Hematopoietic multipotent progenitor cell treated with erythropoietin and hydrocortisone succinate and interleukin-3 and kit ligand, for 8 days (in vitro differentiated cells): ENCODE results near the gene GRPEL1.
A peak's percentile ranks its signal among the peaks of the same experiment; 100 is the strongest.

ENCODE experiments used
- DNase-seq: peaks from one replicate; pipeline ENCODE4 v3.0.0-alpha.2; 2015

GRPEL1 gene

DNA sequence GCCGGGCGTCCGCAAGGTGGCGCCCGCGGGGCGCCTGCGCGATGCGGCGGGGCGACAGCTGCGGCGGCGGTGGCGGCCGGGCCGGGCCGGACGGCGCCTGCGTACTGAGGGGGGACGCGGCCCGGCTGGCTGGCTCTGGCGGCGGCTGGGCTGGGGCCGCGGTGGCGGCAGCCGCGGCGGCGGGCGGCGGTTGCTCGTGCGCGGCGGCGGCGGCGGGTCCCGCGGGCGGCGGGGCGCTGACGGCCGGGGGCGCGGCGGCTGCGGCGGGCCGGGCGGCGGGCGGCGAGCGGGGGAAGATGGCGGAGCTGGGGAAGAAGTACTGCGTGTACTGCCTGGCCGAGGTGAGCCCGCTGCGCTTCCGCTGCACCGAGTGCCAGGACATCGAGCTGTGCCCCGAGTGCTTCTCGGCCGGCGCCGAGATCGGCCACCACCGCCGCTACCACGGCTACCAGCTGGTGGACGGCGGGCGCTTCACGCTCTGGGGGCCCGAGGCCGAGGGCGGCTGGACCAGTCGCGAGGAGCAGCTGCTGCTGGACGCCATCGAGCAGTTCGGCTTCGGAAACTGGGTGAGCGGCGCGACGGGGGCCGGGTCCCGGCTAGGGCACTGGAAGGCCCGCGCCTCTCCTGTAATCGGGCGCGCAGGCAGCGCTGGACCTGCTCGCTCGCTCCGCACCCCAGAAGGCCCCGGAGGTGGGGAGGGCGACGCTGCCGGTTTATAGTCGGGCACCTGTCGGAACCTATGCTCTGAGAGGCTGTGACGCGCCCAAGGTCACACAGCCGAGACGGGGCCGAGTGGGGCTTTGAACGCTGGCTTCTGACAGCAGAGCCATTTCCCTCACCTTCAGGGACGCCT lies 24.4 kb downstream of the GRPEL1 start, which contains the start of gene TADA2B:
TADA2B (plus strand) TSS at position 89 of the 853 bp plus-strand sequence; CDS start at position 297, 208 bp downstream.
- DNase-seq, result peak; percentile 36

DNA sequence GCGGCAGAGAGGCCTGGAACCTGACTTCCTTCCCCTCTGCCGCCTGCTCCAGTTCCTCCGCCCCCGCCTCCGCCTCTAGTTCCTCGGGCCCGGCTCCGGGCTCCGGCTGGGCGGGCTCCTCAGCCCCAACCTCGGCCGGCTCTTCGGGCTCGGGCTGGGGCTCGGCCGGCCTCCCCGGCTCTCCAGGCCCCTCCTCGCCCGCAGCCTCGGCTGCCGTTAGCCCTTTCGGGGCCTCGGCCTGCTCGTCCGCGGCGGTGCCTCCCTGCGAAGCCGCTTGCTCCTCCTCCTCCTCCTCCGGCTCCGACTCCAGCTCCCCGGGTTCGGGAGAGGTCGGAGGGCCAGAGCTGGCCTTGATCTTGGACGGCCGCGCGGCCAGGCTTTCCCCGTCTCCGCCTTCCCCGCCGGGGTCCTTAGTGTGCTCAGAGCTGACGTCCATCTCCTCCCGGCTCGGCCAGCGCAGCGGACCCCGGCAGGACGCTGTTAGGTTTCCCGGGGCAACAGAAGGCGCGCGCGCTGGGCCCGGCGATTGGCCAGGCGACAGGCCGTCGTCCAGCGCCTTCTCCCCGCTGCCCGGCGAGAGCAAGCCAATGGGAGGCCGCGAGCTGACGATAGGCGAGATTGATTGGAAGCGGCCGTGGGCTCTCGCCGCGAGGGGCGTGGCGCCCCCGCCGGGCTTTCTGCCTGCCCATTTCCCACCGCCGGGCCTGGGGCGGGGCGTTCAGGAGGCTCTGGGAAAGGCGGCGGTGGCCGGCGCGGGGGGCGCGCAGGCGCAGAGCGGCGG lies 25.2 kb downstream of the GRPEL1 start:
- peak; percentile 96 for DNase-seq

DNA sequence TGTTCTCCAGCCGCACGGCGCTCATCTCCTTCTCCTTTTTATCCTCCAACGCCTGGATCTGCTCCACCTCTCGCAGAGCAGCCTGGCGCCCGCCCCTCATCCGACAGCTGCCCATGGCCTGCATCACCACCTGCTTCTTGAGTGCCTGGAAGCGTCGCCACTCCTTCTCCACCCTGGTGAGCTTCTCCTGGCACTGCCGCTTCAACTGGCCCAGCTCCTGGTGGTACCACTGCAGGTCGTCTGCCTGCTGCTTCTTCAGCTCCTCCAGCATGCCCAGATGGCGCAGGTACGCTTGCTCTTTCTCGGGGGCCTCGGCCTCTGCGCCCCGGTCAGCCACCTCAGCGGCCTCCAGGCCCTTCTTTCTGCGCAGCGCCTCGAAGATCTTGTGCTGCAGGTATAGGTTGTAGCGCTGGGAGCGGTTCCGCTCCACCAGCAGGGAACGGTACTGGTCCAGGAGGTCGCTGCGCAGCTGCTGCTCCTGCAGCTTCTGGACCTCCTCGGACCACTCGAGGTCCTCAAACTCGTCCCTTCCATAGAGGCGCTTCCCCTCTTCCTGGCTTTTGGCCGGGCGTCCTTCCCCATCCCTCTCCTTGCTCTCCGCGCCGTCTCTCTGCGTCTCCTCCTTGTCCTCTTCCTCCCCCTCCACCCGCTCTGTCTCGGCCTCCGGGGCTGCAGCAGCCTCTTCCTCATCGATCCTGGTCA lies 25.9 kb downstream of the GRPEL1 start:
- DNase-seq, result no peak

DNA sequence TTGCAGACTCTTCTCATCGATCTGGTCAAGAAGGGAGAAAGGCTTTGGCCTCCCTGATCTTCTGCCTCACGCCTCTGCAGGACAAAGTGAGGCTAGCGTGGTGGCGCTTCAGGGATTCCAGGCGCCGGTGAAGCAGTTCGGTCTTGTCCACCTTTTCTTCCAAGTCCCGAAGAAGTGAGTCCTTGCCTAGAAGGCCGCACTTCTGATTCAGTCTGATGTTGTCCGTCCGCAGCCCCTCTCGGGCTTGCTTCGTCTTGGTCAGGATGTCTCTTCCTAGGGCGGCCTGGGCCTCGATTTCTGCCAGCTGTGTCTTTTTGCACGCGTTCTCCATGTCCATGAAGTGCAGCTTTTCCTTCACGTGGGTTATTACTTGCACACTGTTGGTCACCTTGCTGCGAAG lies 26.6 kb downstream of the GRPEL1 start:
- DNase-seq, result no peak

DNA sequence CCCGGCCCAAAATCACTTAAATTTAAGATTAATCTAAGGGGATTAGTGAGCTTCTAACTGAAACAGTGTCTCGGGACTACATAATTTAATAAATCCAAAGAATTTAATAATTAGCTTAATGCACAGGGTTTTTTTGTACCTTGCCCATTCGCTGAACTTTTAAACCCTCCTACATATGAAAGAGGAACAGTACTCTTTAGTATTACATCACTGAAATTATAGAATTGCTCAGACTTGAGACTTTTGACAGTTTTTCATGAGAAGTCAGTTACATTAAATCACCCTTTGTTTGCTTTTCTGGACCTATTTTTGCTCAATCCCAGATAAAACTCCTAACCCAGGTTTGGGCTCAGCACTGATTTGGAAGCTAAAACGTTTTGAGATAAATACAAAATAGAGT lies 27.1 kb downstream of the GRPEL1 start:
- DNase-seq, result no peak

DNA sequence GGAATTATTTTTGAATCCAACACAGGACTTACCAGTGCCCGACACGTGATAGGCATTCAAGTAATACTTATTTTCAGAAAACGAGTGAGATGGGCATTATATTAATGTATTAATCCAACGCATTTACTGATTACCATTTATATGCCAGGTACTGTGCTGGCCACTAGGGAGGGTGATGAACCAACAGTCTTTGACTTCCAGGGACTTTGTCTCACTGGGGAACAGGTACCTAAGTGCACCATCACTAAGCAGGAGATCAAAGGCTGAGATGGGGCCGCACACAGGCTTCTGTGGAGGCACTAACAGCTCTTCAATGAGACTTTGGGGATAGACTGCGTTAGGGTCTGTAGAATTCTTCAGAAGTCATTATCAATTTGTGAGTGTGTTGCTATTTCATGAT lies 30.4 kb downstream of the GRPEL1 start:
- peak; percentile 21 for DNase-seq

DNA sequence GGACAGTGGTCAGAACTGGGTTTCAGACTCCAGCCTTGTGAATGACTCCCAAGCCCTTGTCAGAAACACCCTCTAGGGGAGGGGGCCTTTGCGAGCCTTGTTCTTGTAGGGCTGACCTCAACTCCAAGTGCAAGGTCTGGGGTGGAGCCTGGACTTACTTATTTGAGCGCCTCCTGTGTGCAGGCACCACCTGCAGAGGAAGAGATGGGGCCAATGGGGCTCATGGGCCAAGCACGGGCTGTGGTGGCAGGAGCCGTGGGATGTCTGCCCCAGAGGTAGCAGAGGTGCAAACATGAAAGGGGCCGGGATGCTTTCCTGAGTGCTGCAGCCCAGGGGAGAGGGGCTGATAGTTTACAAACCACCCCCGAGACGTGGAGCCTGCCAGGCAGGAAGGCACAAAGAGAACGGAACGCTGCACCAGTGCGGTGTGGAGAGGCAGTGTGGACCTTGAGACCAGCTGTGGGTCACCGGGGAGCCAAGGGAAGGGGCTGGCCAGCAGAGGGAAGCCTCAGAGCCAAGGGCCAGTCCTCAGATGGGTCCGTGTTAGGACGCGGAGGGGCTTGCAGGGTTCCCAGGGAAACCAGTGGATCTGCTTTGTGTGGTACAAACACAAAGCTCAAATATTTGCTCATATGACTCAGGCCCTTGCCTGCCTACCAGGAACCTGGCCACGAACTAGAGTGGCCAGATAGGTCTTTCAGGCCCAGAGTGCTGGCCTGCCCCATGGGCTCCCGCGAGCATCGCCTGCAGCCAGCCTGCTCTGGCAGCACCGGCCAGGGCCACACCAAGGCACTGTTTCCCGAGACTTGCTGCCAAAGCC lies 33.4 kb downstream of the GRPEL1 start:
- no peak for DNase-seq

DNA sequence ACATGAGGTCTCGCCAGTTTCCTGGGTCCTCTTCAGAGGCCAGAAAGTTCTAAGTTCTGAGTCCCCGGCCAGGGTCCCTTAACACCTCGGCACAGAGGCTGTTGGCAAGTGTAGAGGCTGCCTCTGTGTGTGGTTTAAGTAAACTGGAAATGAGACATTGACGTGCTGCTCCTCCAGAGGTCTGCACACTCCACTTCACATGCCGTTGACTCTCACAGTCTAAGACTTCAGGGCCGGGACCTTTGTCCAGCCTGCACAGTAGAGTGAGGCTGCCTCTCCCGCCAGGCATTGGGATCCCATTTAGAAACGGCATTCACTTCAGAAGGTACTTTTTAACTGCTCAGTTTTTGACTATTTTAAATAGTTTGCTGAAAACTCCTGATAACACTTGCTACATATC lies 35.3 kb downstream of the GRPEL1 start:
- DNase-seq, result no peak

DNA sequence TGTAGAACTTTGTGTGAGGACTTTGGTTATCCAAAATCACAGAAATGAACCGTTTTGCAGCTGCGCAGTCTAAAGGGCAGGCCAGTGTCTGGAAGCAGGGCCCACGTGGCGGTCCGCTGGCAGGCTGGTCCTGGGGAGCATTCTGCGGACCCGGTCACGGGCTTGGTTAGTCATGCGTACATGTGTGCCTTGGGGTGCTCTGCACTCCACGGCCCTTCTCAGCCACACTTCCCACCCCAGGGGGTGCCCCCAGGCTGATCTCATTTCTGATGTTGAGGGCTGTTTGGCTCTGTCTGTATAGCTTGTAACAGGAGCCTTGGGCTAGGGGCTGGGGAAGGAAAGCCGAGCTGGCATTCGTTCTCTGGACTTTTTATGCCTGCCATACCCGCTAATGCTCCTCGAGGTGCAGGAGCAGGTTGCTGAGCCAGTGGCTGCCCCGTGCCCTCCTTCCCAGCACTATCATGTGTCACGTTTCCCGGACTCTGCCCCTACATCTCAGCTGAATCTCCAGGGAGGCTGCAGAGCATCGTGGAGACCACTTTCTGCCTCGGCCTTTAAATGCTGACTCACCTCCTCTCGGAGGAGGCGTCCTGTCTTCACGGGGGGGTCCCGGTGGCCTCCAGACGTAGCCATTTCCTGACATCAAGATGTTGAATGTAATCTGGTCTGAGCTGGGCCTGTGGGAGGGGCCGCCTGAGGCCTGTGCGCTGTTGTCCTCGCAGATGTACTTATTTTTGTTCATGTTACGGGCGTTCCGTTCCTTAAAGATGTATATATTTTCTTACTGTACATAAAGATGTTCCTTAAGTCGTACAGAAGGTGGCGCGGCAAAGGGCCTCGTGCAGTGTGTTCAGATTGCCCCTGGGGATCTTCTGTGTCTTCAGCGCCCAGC lies 36.1 kb downstream of the GRPEL1 start:
- DNase-seq, result peak; percentile 28

DNA sequence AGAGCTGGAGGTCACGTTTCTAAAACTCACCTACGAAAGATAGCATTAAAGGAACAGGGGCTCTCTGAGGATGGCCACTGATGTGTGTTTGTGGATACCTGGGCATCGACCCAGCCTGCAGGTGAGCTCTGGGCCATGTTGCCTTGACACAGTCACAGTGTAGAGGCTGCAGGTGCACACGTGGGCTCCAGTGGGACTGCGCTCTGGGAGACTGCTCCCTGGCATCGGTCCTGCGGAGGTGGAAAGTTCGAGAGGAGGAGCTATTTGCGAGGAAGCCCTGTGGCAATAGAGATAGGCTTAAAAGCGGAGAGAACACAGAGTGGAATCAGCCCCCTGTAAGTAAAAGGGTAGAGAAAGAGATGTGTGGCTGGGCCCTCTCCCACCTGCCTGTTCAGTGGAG lies 37.0 kb downstream of the GRPEL1 start:
- no peak for DNase-seq

DNA sequence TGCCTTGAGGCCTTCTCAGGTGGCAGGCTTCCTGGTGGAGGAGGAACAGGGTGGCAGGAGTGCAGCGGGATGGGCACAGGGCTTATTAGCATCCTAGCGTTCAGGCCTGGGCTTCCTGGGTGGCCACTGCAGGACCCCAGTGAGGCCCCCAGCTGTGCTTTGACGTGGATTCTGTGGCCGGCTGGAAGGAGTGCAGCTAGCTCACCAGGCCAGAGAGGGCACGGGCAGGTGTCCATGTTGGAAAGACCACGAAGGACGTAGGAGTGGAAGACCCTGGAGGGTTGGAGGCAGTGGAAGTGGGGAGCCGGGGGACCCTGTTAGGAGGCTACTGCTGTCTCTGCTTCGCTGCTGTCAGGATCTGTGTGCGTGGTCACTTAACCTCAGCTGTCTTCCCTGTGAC lies 37.9 kb downstream of the GRPEL1 start:
- no peak for DNase-seq

DNA sequence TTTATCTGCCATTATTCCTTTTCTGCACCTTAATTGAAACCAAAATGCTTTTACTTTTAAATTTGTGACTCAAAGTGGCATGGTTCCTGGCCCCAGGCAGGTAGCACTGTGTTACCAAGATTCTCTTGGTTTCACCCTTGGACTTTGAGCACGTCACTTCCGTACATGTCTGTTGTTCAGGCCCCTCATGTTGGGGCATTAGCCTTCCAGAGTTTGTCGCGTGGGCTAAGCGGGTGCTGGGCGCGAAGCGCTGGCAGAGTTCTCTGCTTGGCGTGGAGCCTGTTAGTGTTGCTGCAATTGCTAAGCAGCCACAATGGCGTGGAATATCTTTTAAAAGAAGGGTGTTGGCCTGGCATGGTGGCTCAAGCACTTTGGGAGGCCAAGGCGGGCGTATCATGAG lies 38.7 kb downstream of the GRPEL1 start:
- DNase-seq, result no peak

DNA sequence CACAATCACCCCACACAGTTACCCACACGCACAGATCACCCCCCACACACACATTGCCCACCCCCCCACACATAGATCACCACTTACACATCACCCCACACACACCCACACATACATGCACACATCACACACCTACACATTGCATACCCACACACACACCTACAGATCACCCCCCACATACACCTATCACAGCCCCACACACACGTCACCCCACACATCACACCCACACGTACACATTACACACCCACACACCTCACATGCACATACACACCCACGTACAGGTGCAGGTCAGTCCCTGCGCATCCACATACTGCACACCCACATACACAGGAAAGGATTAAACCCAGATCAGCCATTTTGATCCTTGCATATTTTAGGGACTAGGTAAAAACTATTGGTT lies 40.0 kb downstream of the GRPEL1 start:
- no peak for DNase-seq

DNA sequence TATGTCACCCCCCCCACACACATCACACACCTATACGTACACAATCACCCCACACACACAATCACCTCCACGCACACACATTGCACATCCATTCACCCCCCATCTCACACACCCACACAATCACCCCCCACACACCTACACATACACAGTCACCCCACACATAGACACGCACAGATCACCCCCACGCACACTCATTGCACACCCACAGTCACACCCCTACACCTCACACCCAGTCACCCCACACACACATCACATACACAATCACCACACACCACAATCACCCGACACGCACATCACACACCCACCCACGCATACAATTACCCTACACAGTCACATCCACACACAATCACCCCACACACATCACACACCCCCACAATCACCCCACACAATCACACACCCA lies 40.6 kb downstream of the GRPEL1 start:
- DNase-seq, result no peak

DNA sequence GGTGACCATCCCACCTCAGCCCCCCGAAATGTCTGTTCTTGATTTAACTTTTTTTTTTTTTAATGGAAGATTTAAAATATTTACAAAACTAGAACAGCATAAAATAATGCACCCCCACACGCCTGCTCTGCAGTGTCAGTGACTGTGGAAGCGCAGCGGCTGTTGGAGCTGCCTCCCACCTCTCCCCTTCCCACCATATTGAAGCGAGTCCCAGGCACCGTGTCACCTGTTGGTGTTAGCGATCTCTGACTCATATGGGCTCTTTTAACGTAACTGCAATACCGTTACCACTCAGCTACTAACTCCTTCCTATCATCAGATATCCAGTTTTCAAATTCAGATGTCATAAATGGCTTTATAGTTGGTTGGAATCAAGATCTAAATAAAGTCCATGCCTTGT lies 41.8 kb downstream of the GRPEL1 start:
- no peak for DNase-seq

DNA sequence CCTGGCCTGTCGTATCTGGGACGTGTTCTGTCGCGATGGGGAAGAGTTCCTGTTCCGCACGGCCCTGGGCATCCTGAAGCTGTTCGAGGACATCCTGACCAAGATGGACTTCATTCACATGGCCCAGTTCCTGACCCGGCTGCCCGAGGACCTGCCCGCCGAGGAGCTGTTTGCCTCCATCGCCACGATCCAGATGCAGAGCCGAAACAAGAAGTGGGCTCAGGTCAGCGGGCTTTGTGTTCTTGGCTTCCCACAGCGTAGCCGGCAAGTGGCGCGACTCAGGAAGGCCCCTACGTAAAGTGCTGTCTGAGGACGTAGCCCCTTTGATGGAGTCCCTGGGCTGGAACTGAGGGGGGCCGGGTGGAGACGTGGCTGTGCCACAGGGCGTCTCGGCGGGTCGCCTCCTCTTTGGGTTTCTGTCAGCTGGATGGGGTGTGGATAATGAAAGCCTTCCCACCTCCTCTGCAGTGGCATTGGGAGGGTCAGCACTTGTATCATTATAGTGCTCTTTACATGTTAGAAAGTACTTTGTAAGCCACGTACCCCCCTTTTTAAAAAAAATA lies 42.7 kb downstream of the GRPEL1 start:
- no peak for DNase-seq

DNA sequence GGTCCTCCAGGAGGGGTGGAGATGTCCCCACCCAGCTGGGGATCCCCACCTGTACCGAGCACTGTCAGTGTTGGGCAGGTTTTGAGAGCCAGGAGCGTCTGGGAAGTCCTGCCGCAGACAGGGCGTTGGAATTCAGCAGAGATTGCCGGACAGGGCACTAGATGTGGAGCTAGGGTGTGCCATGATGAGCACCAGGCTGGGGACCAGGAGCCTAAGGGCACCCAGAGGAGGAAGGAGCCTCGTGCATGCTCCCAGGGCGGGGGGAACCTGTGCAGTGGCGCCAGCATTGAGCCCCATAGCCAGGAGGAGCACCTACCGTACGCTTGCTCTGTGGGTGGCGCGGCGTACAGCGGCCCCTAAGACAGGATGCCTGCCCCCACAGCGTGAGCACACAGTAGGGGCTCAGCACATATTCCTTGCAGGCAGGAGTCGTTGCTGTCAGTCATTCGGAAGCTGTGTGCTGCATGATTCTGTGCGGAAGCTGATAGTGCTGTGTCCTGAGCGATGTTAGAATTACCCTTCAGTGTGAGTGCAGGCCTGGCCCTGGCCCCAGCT lies 43.5 kb downstream of the GRPEL1 start:
- no peak for DNase-seq

DNA sequence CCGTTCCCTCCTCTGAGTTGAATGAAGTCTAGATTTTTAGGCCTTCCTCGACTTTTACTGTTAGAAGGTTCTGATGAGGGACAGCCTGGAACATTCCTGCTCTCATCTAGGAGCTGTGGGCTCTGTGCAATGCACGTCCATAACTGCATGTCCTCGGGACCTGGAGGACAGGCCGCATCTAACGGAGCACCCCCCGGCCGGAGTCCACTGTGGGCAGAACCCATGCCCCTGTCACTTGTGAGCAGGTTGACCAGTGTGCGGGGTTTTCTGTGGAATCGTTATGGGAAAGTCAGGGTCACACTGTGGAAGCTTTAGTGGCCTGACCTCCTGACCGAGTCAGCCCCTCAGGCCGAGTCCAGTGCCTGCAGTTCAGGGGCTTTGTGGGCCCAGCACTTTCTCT lies 44.0 kb downstream of the GRPEL1 start:
- DNase-seq, result no peak

DNA sequence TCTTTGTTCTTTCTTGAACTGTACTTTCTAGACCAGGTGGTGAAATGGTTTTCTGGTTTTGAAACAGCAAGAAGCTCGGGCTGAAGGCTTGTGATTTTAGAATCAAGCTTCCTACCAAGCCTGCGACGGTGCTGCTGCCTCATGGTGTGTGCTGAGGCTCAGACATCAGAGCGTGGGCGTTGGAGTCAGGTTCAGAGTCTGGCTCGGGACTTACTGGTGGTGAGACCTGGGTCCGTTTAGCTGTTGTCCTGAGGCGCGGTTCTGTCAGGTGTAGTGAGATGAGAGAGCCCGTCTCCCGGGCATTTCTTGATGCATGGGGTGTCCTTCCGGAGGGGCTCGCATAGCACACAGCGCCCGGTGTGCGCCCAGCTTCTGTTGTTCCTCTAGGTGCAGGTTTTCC lies 44.4 kb downstream of the GRPEL1 start:
- DNase-seq, result no peak

DNA sequence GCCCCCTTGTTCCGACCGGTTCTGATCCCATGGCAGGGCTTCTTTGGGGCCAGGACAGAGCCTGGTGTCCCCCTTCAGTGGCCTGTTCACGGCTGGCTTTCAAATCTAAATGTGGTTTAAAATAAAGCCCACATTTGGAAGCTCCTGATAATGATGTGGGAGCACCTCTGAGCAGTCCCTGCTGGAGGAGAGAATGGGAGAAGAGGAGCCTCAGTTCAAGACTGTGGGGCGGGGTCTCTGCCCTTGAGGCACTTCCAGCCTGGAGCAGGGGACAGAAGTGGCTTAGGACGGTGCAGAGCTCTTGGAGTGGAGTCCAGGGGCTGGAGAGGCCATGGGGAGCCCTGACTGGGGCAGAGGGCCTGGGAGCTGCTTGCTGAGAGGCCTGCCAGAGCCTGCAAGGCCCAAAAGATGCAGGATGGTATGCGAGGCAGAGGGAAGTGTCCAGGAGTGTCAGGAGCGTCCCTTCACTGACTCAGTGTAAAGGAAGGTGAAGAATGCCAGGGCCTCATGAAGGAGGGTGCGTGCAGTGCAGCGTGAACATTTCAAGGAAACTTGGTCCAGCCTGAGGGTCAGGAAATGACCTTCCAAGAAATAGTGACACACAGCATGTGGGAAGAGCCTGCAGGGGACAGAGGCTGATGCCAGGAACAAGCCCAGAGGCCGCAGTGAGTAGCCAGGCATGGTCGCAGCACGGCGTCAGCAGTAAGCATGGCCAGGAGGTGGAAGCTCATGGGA lies 45.8 kb downstream of the GRPEL1 start:
- no peak for DNase-seq
